PC-3 (cell line): ENCODE measurements around the gene SLC4A4.

Experiments used
- CTCF ChIP-seq: fragments of 300-600 bp; sonication (generic); conservative IDR thresholded peaks from 2 replicates; pipeline ENCODE4 v1.5.1; 2017; ENCODE audit warnings: antibody characterized with exemption, low read depth, mild to moderate bottlenecking, low read length
- EZH2 ChIP-seq: fragments of 300-600 bp; sonication (generic); IDR thresholded peaks from one replicate; pipeline ENCODE4 v1.6.1; 2017; ENCODE audit warnings: antibody characterized with exemption, mild to moderate bottlenecking, low read length; ENCODE audit not compliant: unreplicated experiment
- EZH2phosphoT487 ChIP-seq: fragments of 300-600 bp; sonication (generic); IDR thresholded peaks from 2 replicates; pipeline ENCODE4 v1.6.1; 2018; ENCODE audit warnings: mild to moderate bottlenecking, antibody characterized with exemption, low read length, borderline replicate concordance

- TF ChIP-seq EZH2phosphoT487 (no peak), EZH2 (no peak), CTCF (no peak)
Observed at GRCh38 chr4:71570492-71570891, 231.7 kb downstream of the SLC4A4 start.
